Neuronal stem cell (in vitro differentiated cells): ENCODE results near the gene CLIC3.
A peak's percentile ranks its signal among the peaks of the same experiment; 100 is the strongest.

Source experiments
- DNase-seq: peaks from one replicate; pipeline ENCODE4 v3.0.0-alpha.2; 2013; ENCODE audit warnings: low spot score
- H2AFZ ChIP-seq: one replicate; pipeline ENCODE4 v1.6.1; 2013; ENCODE audit warnings: mild to moderate bottlenecking, low read length, inconsistent platforms
- H2AK5ac ChIP-seq: 2 replicates; pipeline ENCODE4 v1.6.1; 2013; ENCODE audit warnings: low read depth, mild to moderate bottlenecking, inconsistent platforms, low read length, moderate library complexity, mixed read lengths
- H2BK120ac ChIP-seq: 2 replicates; pipeline ENCODE4 v1.6.1; 2013; ENCODE audit warnings: low read depth, mild to moderate bottlenecking, inconsistent platforms, low read length, moderate library complexity, mixed read lengths
- H2BK12ac ChIP-seq: one replicate; pipeline ENCODE4 v1.6.1; 2013; ENCODE audit warnings: low read length, inconsistent platforms
- H2BK15ac ChIP-seq: 2 replicates; pipeline ENCODE4 v1.6.1; 2013; ENCODE audit warnings: mild to moderate bottlenecking, low read length, inconsistent platforms, mixed read lengths
- H2BK5ac ChIP-seq: one replicate; pipeline ENCODE4 v1.6.1; 2013; ENCODE audit warnings: inconsistent platforms, mild to moderate bottlenecking, low read length, moderate library complexity
- H3K14ac ChIP-seq: one replicate; pipeline ENCODE4 v1.6.1; 2013; ENCODE audit warnings: low read length, inconsistent platforms
- H3K18ac ChIP-seq: 2 replicates; pipeline ENCODE4 v1.6.1; 2013; ENCODE audit warnings: low read length, inconsistent platforms
- H3K23ac ChIP-seq: 2 replicates; pipeline ENCODE4 v1.6.1; 2013; ENCODE audit warnings: low read depth, mild to moderate bottlenecking, mixed read lengths, low read length, inconsistent platforms; ENCODE audit not compliant: poor library complexity
- H3K27ac ChIP-seq: replicated peaks from 3 replicates; pipeline ENCODE4 v1.5.1; 2013; ENCODE audit warnings: low read length, inconsistent platforms
- H3K27me3 ChIP-seq, 3 experiments: 2 replicates each; pipeline ENCODE4 v1.6.1; 2013; ENCODE audit warnings: low read length in 3 of 3, mild to moderate bottlenecking in 2 of 3, inconsistent platforms in 1 of 3, low read depth in 1 of 3, mixed read lengths in 1 of 3, moderate library complexity in 1 of 3; ENCODE audit not compliant: control insufficient read depth in 3 of 3, insufficient read depth in 3 of 3
- H3K36me3 ChIP-seq, 2 donors: replicated peaks in 1 of 2; 2 replicates each; pipeline ENCODE4 v1.6.1; 2013; ENCODE audit warnings: low read length in 2 of 2; ENCODE audit not compliant: control insufficient read depth in 2 of 2, insufficient read depth in 2 of 2
- H3K4ac ChIP-seq: 2 replicates; pipeline ENCODE4 v1.6.1; 2013; ENCODE audit warnings: inconsistent platforms, mild to moderate bottlenecking, low read length, moderate library complexity
- H3K4me1 ChIP-seq, 2 donors: 1 replicate in 1 of 2; 2 replicates in 1 of 2; pipeline ENCODE4 v1.6.1; 2013; ENCODE audit warnings: low read length in 2 of 2, low read depth in 1 of 2; ENCODE audit not compliant: control insufficient read depth in 2 of 2, insufficient read depth in 1 of 2
- H3K4me2 ChIP-seq: one replicate; pipeline ENCODE4 v1.6.1; 2013; ENCODE audit warnings: mild to moderate bottlenecking, low read length, inconsistent platforms; ENCODE audit not compliant: insufficient read depth, poor library complexity, severe bottlenecking
- H3K4me3 ChIP-seq, 2 donors: 2 replicates each; pipeline ENCODE4 v1.5.1; 2013; ENCODE audit warnings: low read length in 2 of 2, mild to moderate bottlenecking in 2 of 2, inconsistent platforms in 1 of 2, moderate library complexity in 1 of 2
- H3K79me1 ChIP-seq: one replicate; pipeline ENCODE4 v1.6.1; 2013; ENCODE audit warnings: low read depth, mild to moderate bottlenecking, inconsistent platforms, low read length, moderate library complexity
- H3K9ac ChIP-seq: one replicate; pipeline ENCODE4 v1.6.1; 2013; ENCODE audit warnings: mild to moderate bottlenecking, low read depth, low read length, inconsistent platforms; ENCODE audit not compliant: poor library complexity
- H3K9me3 ChIP-seq, 2 donors: replicated peaks in 1 of 2; 2 replicates each; pipeline versions ENCODE3 to v1.6.1; 2013; ENCODE audit warnings: low read length in 2 of 2, mild to moderate bottlenecking in 2 of 2, inconsistent platforms in 1 of 2, low read depth in 1 of 2, mixed read lengths in 1 of 2, moderate library complexity in 1 of 2; ENCODE audit not compliant: control insufficient read depth in 2 of 2, insufficient read depth in 1 of 2
- H4K8ac ChIP-seq: one replicate; pipeline ENCODE4 v1.6.1; 2013; ENCODE audit warnings: low read depth, mild to moderate bottlenecking, inconsistent platforms, low read length, moderate library complexity
- H4K91ac ChIP-seq: one replicate; pipeline ENCODE4 v1.6.1; 2013; ENCODE audit warnings: low read length, low read depth, mild to moderate bottlenecking, inconsistent platforms; ENCODE audit not compliant: poor library complexity
- WGBS, 2 donors: extraction: QIAGEN DNeasy Blood & Tissue Kit; methylation state at CpG; one replicate each; pipeline ENCODE4 v1.1.7; 2013; ENCODE audit warnings: missing lambda C conversion rate in 2 of 2, mixed read lengths in 1 of 2; ENCODE audit not compliant: insufficient read length in 2 of 2, insufficient replicate concordance in 1 of 2; ENCODE audit errors: extremely low coverage in 2 of 2; 5-methylcytosine and 5-hydroxymethylcytosine counted together

Gene CLIC3

GRCh38 chr9:136950656-136951276, 45.6 kb downstream of the CLIC3 start:
- no peak for DNase-seq
- H3K4me3 ChIP-seq, result peak overlapping the region in 1 of 2 donors; percentile 58
- peak overlapping the region; percentile 66 for H3K23ac ChIP-seq
- H2BK15ac ChIP-seq, result peak overlapping the region; percentile 90
- no peaks in the 10 kb centered on the region for H3K79me1 ChIP-seq
- peak overlapping the region; percentile 24 for H3K27ac ChIP-seq
- peak overlapping the region; percentile 99 for H4K8ac ChIP-seq
- H3K4ac ChIP-seq, result peak overlapping the region; percentile 84
- peaks cover 11 to 16% of the 10 kb centered on the region in 2 donors for H3K4me1 ChIP-seq
- peaks cover 0 to 13% (median 0%) of the 10 kb centered on the region in 3 experiments for H3K27me3 ChIP-seq
- no peaks in the 10 kb centered on the region for H3K36me3 ChIP-seq
- peak overlapping the region; percentile 89 for H3K9ac ChIP-seq
- peak overlapping the region; percentile 79 for H2BK12ac ChIP-seq
- H2AK5ac ChIP-seq, result peak overlapping the region; percentile 99
- no CpG with 5 or more reads among the region's 9 CpGs for WGBS, 2 donors
- H3K18ac ChIP-seq, result peak overlapping the region; percentile 91
- peak overlapping the region; percentile 50 for H4K91ac ChIP-seq
- no peak overlapping the region for H2BK120ac ChIP-seq
- peak overlapping the region; percentile 91 for H2BK5ac ChIP-seq
- H3K4me2 ChIP-seq, result peak overlapping the region; percentile 84
- no peaks in the 10 kb centered on the region for H3K9me3 ChIP-seq
- peak overlapping the region; percentile 88 for H2AFZ ChIP-seq
- no peak overlapping the region for H3K14ac ChIP-seq

GRCh38 chr9:136949817-136950655, 46.3 kb downstream of the CLIC3 start:
- H3K4me2 ChIP-seq, result peak overlapping the region; percentile 84
- peak overlapping the region; percentile 58 to 87 for H3K4me3 ChIP-seq
- H3K9ac ChIP-seq, result peak overlapping the region; percentile 91
- peak overlapping the region; percentile 98 for H3K18ac ChIP-seq
- no peaks in the 10 kb centered on the region for H3K36me3 ChIP-seq
- peak overlapping the region; percentile 99 for H4K8ac ChIP-seq
- H3K23ac ChIP-seq, result peak overlapping the region; percentile 66
- H2BK15ac ChIP-seq, result peak overlapping the region; percentile 90
- peak overlapping the region; percentile 99 for H2AK5ac ChIP-seq
- H2AFZ ChIP-seq, result peak overlapping the region; percentile 88
- peaks cover 0 to 13% (median 0%) of the 10 kb centered on the region in 3 experiments for H3K27me3 ChIP-seq
- peak overlapping the region; percentile 5 for H4K91ac ChIP-seq
- H3K79me1 ChIP-seq, result no peaks in the 10 kb centered on the region
- H3K9me3 ChIP-seq, result no peaks in the 10 kb centered on the region
- H2BK5ac ChIP-seq, result peak overlapping the region; percentile 91
- peak overlapping the region; percentile 24 for H3K27ac ChIP-seq
- WGBS, 2 donors, result no CpG with 5 or more reads among the region's 63 CpGs
- peak overlapping the region; percentile 71 for H3K14ac ChIP-seq
- H3K4me1 ChIP-seq, result peaks cover 11 to 16% of the 10 kb centered on the region in 2 donors
- peak overlapping the region; percentile 41 for H2BK12ac ChIP-seq
- H2BK120ac ChIP-seq, result peak overlapping the region; percentile 91
- peak; percentile 91 for DNase-seq
- peak overlapping the region; percentile 84 for H3K4ac ChIP-seq

GRCh38 chr9:136949239-136949816, 47.0 kb downstream of the CLIC3 start:
- H3K27me3 ChIP-seq, result peaks cover 0 to 8% (median 0%) of the 10 kb centered on the region in 3 experiments
- peak overlapping the region; percentile 17 for H4K8ac ChIP-seq
- H2BK15ac ChIP-seq, result peak overlapping the region; percentile 85
- peak overlapping the region; percentile 93 for H2AK5ac ChIP-seq
- H2BK120ac ChIP-seq, result peak overlapping the region; percentile 91
- H3K4me2 ChIP-seq, result peak overlapping the region; percentile 77
- WGBS, 2 donors, result no CpG with 5 or more reads among the region's 22 CpGs
- peak overlapping the region; percentile 91 for H3K9ac ChIP-seq
- H3K4me3 ChIP-seq, result peak overlapping the region; percentile 58 to 87
- no peaks in the 10 kb centered on the region for H3K36me3 ChIP-seq
- peak overlapping the region; percentile 71 for H3K14ac ChIP-seq
- H2BK12ac ChIP-seq, result peak overlapping the region; percentile 41
- peak overlapping the region; percentile 88 for H2AFZ ChIP-seq
- DNase-seq, result no peak
- H3K27ac ChIP-seq, result no peak overlapping the region
- H3K4me1 ChIP-seq, result peaks cover 13 to 16% of the 10 kb centered on the region in 2 donors
- H2BK5ac ChIP-seq, result peak overlapping the region; percentile 75
- peak overlapping the region; percentile 66 for H3K23ac ChIP-seq
- peak overlapping the region; percentile 98 for H3K18ac ChIP-seq
- no peaks in the 10 kb centered on the region for H3K9me3 ChIP-seq
- H3K79me1 ChIP-seq, result no peaks in the 10 kb centered on the region
- no peak overlapping the region for H3K4ac ChIP-seq
- H4K91ac ChIP-seq, result no peak overlapping the region
